ENCODE results near the gene KRTAP5-10. TPM values are rescaled to one million over a fixed set of nuclear protein-coding genes. Genes with fewer than 3 reads are reported as not detected.
"Not testable (repeated sequence)": the region's sequence is repeated elsewhere in the genome, so short reads cannot be mapped to it uniquely, and the experiment has no call there.

KRTAP5-10 gene
- total RNA-seq, 1 donor from 2014 or later, result not detected

- H3K27me3 ChIP-seq (ENCODE audit: control insufficient read depth in 3 of 3, insufficient read depth in 3 of 3, low read length in 3 of 3), result no peaks in the 10 kb centered on the region
- no peaks in the 10 kb centered on the region for H3K9me3 ChIP-seq (ENCODE audit: control insufficient read depth in 3 of 3, low read length in 3 of 3)
- H3K36me3 ChIP-seq (ENCODE audit: control insufficient read depth in 3 of 3, insufficient read depth in 3 of 3, low read length in 3 of 3), result no peaks in the 10 kb centered on the region
- no peak overlapping the region for H3K4me3 ChIP-seq (ENCODE audit: low read length in 3 of 3)
- H3K9ac ChIP-seq (ENCODE audit: low read depth in 1 of 3, low read length in 3 of 3), result no peak overlapping the region
- H3K27ac ChIP-seq (ENCODE audit: low read depth, low read length), result no peak overlapping the region
- no peaks in the 10 kb centered on the region for H3K4me1 ChIP-seq (ENCODE audit: control insufficient read depth in 3 of 3, insufficient read depth in 3 of 3, low read length in 3 of 3)
These were observed 33.2 kb upstream of the KRTAP5-10 start for GRCh38 chr11:71532036-71532610.

GRCh38 chr11:71534711-71535608 is 30.4 kb upstream of the KRTAP5-10 start:
- not testable (repeated sequence) for H3K27ac ChIP-seq (ENCODE audit: low read depth, low read length); H3K36me3 ChIP-seq (ENCODE audit: control insufficient read depth in 3 of 3, insufficient read depth in 3 of 3, low read length in 3 of 3); H3K4me3 ChIP-seq (ENCODE audit: low read length in 3 of 3); H3K4me1 ChIP-seq (ENCODE audit: control insufficient read depth in 3 of 3, insufficient read depth in 3 of 3, low read length in 3 of 3); H3K9ac ChIP-seq (ENCODE audit: low read depth in 1 of 3, low read length in 3 of 3); H3K27me3 ChIP-seq (ENCODE audit: control insufficient read depth in 3 of 3, insufficient read depth in 3 of 3, low read length in 3 of 3); H3K9me3 ChIP-seq (ENCODE audit: control insufficient read depth in 3 of 3, low read length in 3 of 3)

GRCh38 chr11:71535825-71536224 is 29.5 kb upstream of the KRTAP5-10 start:
- no peaks in the 10 kb centered on the region for H3K36me3 ChIP-seq (ENCODE audit: control insufficient read depth in 3 of 3, insufficient read depth in 3 of 3, low read length in 3 of 3)
- H3K9ac ChIP-seq (ENCODE audit: low read depth in 1 of 3, low read length in 3 of 3), result no peak overlapping the region
- no peaks in the 10 kb centered on the region for H3K4me1 ChIP-seq (ENCODE audit: control insufficient read depth in 3 of 3, insufficient read depth in 3 of 3, low read length in 3 of 3)
- H3K4me3 ChIP-seq (ENCODE audit: low read length in 3 of 3), result no peak overlapping the region
- no peak overlapping the region for H3K27ac ChIP-seq (ENCODE audit: low read depth, low read length)
- H3K27me3 ChIP-seq (ENCODE audit: control insufficient read depth in 3 of 3, insufficient read depth in 3 of 3, low read length in 3 of 3), result no peaks in the 10 kb centered on the region
- no peaks in the 10 kb centered on the region for H3K9me3 ChIP-seq (ENCODE audit: control insufficient read depth in 3 of 3, low read length in 3 of 3)

DNA sequence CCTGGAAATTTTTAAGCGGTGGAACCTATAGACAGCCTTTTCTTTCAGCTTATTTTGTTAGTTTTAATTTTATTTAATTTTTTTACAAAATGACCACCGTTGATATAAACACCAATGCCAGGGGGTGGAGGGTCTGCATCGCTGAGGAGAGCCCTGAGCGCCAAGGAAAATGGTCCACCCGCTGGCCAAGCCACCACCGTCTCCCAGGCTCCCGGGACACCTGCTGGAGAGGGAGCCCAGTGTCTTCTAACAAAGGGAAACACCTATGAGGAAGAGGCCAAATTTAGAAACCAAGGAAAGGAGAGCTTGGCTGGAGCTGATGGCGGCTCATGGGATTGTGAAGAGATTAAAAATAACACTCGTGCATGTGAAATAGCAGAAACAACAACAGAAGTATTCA is 27.8 kb upstream of the KRTAP5-10 start:
- Histone ChIP-seq H3K4me1 (ENCODE audit: control insufficient read depth in 3 of 3, insufficient read depth in 3 of 3, low read length in 3 of 3) (no peaks in the 10 kb centered on the region), H3K9ac (ENCODE audit: low read depth in 1 of 3, low read length in 3 of 3) (no peak overlapping the region), H3K9me3 (ENCODE audit: control insufficient read depth in 3 of 3, low read length in 3 of 3) (no peaks in the 10 kb centered on the region), H3K4me3 (ENCODE audit: low read length in 3 of 3) (no peak overlapping the region), H3K36me3 (ENCODE audit: control insufficient read depth in 3 of 3, insufficient read depth in 3 of 3, low read length in 3 of 3) (no peaks in the 10 kb centered on the region), H3K27me3 (ENCODE audit: control insufficient read depth in 3 of 3, insufficient read depth in 3 of 3, low read length in 3 of 3) (peaks cover 0 to 3% (median 0%) of the 10 kb centered on the region in 3 donors), H3K27ac (ENCODE audit: low read depth, low read length) (no peak overlapping the region)

DNA sequence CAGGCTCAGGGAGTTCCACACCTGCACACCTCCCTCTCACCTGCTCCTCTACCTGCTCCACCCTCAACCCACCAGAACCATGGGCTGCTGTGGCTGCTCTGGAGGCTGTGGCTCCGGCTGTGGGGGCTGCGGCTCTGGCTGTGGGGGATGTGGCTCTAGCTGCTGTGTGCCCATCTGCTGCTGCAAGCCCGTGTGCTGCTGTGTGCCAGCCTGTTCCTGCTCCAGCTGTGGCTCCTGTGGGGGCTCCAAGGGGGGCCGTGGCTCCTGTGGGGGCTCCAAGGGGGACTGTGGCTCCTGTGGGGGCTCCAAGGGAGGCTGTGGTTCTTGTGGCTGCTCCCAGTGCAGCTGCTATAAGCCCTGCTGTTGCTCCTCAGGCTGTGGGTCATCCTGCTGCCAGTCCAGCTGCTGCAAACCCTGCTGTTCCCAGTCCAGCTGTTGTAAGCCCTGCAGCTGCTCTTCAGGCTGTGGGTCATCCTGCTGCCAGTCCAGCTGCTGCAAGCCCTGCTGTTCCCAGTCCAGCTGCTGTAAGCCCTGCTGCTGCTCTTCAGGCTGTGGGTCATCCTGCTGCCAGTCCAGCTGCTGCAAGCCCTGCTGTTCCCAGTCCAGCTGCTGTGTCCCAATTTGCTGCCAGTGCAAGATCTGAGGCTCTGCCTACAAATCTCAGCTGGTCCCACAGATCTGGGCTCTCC is 27.2 kb upstream of the KRTAP5-10 start, which contains the start of gene KRTAP5-8:
KRTAP5-8 (plus strand) TSS at position 49 of the 689 bp plus-strand sequence; CDS start at position 80, 31 bp downstream.
- not testable (repeated sequence) for H3K9ac ChIP-seq (ENCODE audit: low read depth in 1 of 3, low read length in 3 of 3); H3K36me3 ChIP-seq (ENCODE audit: control insufficient read depth in 3 of 3, insufficient read depth in 3 of 3, low read length in 3 of 3); H3K27ac ChIP-seq (ENCODE audit: low read depth, low read length); H3K27me3 ChIP-seq (ENCODE audit: control insufficient read depth in 3 of 3, insufficient read depth in 3 of 3, low read length in 3 of 3); H3K4me1 ChIP-seq (ENCODE audit: control insufficient read depth in 3 of 3, insufficient read depth in 3 of 3, low read length in 3 of 3); H3K4me3 ChIP-seq (ENCODE audit: low read length in 3 of 3); H3K9me3 ChIP-seq (ENCODE audit: control insufficient read depth in 3 of 3, low read length in 3 of 3)

GRCh38 chr11:71538666-71538990 is 26.7 kb upstream of the KRTAP5-10 start:
- Histone ChIP-seq H3K27me3 (ENCODE audit: control insufficient read depth in 3 of 3, insufficient read depth in 3 of 3, low read length in 3 of 3) (peaks cover 0 to 5% (median 0%) of the 10 kb centered on the region in 3 donors), H3K9ac (ENCODE audit: low read depth in 1 of 3, low read length in 3 of 3) (no peak overlapping the region), H3K36me3 (ENCODE audit: control insufficient read depth in 3 of 3, insufficient read depth in 3 of 3, low read length in 3 of 3) (no peaks in the 10 kb centered on the region), H3K9me3 (ENCODE audit: control insufficient read depth in 3 of 3, low read length in 3 of 3) (no peaks in the 10 kb centered on the region), H3K4me3 (ENCODE audit: low read length in 3 of 3) (no peak overlapping the region), H3K4me1 (ENCODE audit: control insufficient read depth in 3 of 3, insufficient read depth in 3 of 3, low read length in 3 of 3) (no peaks in the 10 kb centered on the region), H3K27ac (ENCODE audit: low read depth, low read length) (no peak overlapping the region)

- Histone ChIP-seq H3K36me3 (ENCODE audit: control insufficient read depth in 3 of 3, insufficient read depth in 3 of 3, low read length in 3 of 3) (no peaks in the 10 kb centered on the region), H3K9ac (ENCODE audit: low read depth in 1 of 3, low read length in 3 of 3) (no peak overlapping the region), H3K4me3 (ENCODE audit: low read length in 3 of 3) (no peak overlapping the region), H3K4me1 (ENCODE audit: control insufficient read depth in 3 of 3, insufficient read depth in 3 of 3, low read length in 3 of 3) (no peaks in the 10 kb centered on the region), H3K27me3 (ENCODE audit: control insufficient read depth in 3 of 3, insufficient read depth in 3 of 3, low read length in 3 of 3) (peaks cover 0 to 5% (median 0%) of the 10 kb centered on the region in 3 donors), H3K9me3 (ENCODE audit: control insufficient read depth in 3 of 3, low read length in 3 of 3) (no peaks in the 10 kb centered on the region), H3K27ac (ENCODE audit: low read depth, low read length) (no peak overlapping the region)
These were observed 26.3 kb upstream of the KRTAP5-10 start for GRCh38 chr11:71539017-71539416.

GRCh38 chr11:71539971-71540370 is 25.4 kb upstream of the KRTAP5-10 start:
- not testable (repeated sequence) for H3K36me3 ChIP-seq (ENCODE audit: control insufficient read depth in 3 of 3, insufficient read depth in 3 of 3, low read length in 3 of 3); H3K27ac ChIP-seq (ENCODE audit: low read depth, low read length); H3K4me1 ChIP-seq (ENCODE audit: control insufficient read depth in 3 of 3, insufficient read depth in 3 of 3, low read length in 3 of 3); H3K27me3 ChIP-seq (ENCODE audit: control insufficient read depth in 3 of 3, insufficient read depth in 3 of 3, low read length in 3 of 3); H3K9me3 ChIP-seq (ENCODE audit: control insufficient read depth in 3 of 3, low read length in 3 of 3); H3K4me3 ChIP-seq (ENCODE audit: low read length in 3 of 3); H3K9ac ChIP-seq (ENCODE audit: low read depth in 1 of 3, low read length in 3 of 3)

DNA sequence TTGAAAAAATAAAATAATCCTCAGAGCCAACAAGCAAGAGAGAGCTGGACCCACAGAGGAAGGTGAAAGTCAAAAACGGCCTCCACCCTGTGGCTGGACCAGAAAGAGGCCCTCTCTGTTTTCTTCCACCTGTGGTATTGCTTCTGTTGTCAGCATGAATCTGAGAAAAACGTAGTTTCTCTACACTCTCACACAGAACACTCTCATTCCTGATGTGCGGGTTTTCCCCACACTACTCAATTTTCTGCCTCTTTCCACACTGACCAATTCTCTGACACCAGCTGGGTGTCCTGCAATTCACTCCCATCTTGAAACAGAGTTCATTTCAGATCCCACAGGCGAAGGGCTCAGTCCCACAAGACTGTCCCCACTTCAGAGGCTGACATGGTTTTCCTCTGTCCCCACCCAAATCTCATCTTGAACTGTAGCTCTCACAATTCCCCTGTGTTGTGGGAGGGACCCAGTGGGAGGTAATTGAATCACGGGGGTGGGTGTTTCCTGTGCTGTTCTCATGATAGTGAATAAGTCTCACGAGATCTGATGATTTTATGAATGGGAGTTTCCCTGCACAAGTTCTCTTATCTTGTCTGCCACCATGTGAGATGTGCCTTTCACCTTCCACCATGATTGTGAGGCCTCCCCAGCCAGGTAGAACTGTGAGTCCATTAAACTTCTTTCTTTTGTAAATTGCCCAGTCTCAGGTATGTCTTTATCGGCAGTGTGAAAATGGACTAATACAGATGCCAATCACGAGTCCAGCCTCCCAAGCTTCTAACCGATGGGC is 24.6 kb upstream of the KRTAP5-10 start:
- H3K4me3 ChIP-seq (ENCODE audit: low read length in 3 of 3), result not testable (repeated sequence)

More for the DNA sequence above, 24.6 kb upstream of the KRTAP5-10 start:
- not testable (repeated sequence) for H3K27me3 ChIP-seq (ENCODE audit: control insufficient read depth in 3 of 3, insufficient read depth in 3 of 3, low read length in 3 of 3); H3K4me1 ChIP-seq (ENCODE audit: control insufficient read depth in 3 of 3, insufficient read depth in 3 of 3, low read length in 3 of 3); H3K36me3 ChIP-seq (ENCODE audit: control insufficient read depth in 3 of 3, insufficient read depth in 3 of 3, low read length in 3 of 3); H3K9ac ChIP-seq (ENCODE audit: low read depth in 1 of 3, low read length in 3 of 3); H3K27ac ChIP-seq (ENCODE audit: low read depth, low read length); H3K9me3 ChIP-seq (ENCODE audit: control insufficient read depth in 3 of 3, low read length in 3 of 3)

All from skeletal muscle tissue (tissue), 4 donors.